SK-N-SH treated with all-trans-retinoic acid at 6 μM for 48 hours (cell line): ENCODE measurements around the gene MFNG.

ENCODE experiments used
- ATAC-seq: fragments of 200-7000 bp; cut with Tn5 transposase; 3 replicates; pipeline ENCODE4 v1.9.1; 2020; ENCODE audit warnings: mild to moderate bottlenecking, moderate library complexity
- ARNTL ChIP-seq: fragments of 450-650 bp; formaldehyde crosslinking; IDR thresholded peaks from 2 replicates; pipeline ENCODE4 v1.5.0; 2020; ENCODE audit warnings: low read depth, mild to moderate bottlenecking, moderate library complexity, borderline replicate concordance
- BACH2 ChIP-seq: fragments of 250-450 bp; sonication (Bioruptor Pico); IDR thresholded peaks from 2 replicates; pipeline ENCODE4 v1.9.0; 2021; ENCODE audit warnings: mild to moderate bottlenecking, borderline replicate concordance
- CREB5 ChIP-seq: fragments of 250-450 bp; sonication (Bioruptor Pico); IDR thresholded peaks from 2 replicates; pipeline ENCODE4 v1.5.1; 2020; ENCODE audit warnings: low read depth, mild to moderate bottlenecking, moderate library complexity
- CSDC2 ChIP-seq: fragments of 250-450 bp; sonication (Bioruptor Pico); IDR thresholded peaks from 2 replicates; pipeline ENCODE4 v1.5.0; 2020; ENCODE audit warnings: mild to moderate bottlenecking, moderate library complexity
- CSRNP3 ChIP-seq: fragments of 250-450 bp; sonication (Bioruptor Pico); IDR thresholded peaks from 2 replicates; pipeline ENCODE4 v1.5.1; 2021; ENCODE audit warnings: mild to moderate bottlenecking, moderate library complexity
- ESRRG ChIP-seq: fragments of 250-450 bp; sonication (Bioruptor Pico); IDR thresholded peaks from 2 replicates; pipeline ENCODE4 v1.6.1; 2021; ENCODE audit warnings: mild to moderate bottlenecking
- GLIS3 ChIP-seq: fragments of 250-450 bp; sonication (Bioruptor Pico); IDR thresholded peaks from 2 replicates; pipeline ENCODE4 v1.5.0; 2020; ENCODE audit warnings: mild to moderate bottlenecking, moderate library complexity
- OSR1 ChIP-seq: fragments of 250-450 bp; sonication (Bioruptor Pico); IDR thresholded peaks from 2 replicates; pipeline ENCODE4 v1.8.0; 2022; ENCODE audit warnings: moderate library complexity, mild to moderate bottlenecking, inconsistent platforms
- PATZ1 ChIP-seq: fragments of 250-450 bp; sonication (Bioruptor Pico); IDR thresholded peaks from 2 replicates; pipeline ENCODE4 v1.8.0; 2020; ENCODE audit warnings: mild to moderate bottlenecking, moderate library complexity, borderline replicate concordance
- POU6F1 ChIP-seq: fragments of 250-450 bp; sonication (Bioruptor Pico); IDR thresholded peaks from 2 replicates; pipeline ENCODE4 v1.8.0; 2021; ENCODE audit warnings: low read depth, mild to moderate bottlenecking, moderate library complexity, borderline replicate concordance
- PPARA ChIP-seq: fragments of 250-450 bp; sonication (Bioruptor Pico); IDR thresholded peaks from 2 replicates; pipeline ENCODE4 v1.5.0; 2020; ENCODE audit warnings: mild to moderate bottlenecking, borderline replicate concordance
- RARB ChIP-seq: fragments of 250-450 bp; sonication (Bioruptor Pico); IDR thresholded peaks from 2 replicates; pipeline ENCODE4 v1.8.0; 2021; ENCODE audit warnings: mild to moderate bottlenecking, moderate library complexity
- SNAI2 ChIP-seq: fragments of 250-450 bp; sonication (Bioruptor Pico); IDR thresholded peaks from 2 replicates; pipeline ENCODE4 v1.5.0; 2020; ENCODE audit warnings: mild to moderate bottlenecking, moderate library complexity
- TCF4 ChIP-seq: fragments of 250-450 bp; sonication (Bioruptor Pico); IDR thresholded peaks from 2 replicates; pipeline ENCODE4 v1.8.0; 2021; ENCODE audit warnings: mild to moderate bottlenecking, moderate library complexity, borderline replicate concordance
- TOX ChIP-seq: fragments of 250-450 bp; sonication (Bioruptor Pico); IDR thresholded peaks from 2 replicates; pipeline ENCODE4 v1.8.0; 2021; ENCODE audit warnings: mild to moderate bottlenecking, moderate library complexity, borderline replicate concordance
- TSHZ2 ChIP-seq: fragments of 250-450 bp; sonication (Bioruptor Pico); IDR thresholded peaks from 2 replicates; pipeline ENCODE4 v1.5.0; 2020; ENCODE audit warnings: mild to moderate bottlenecking, moderate library complexity
- ZC3H10 ChIP-seq: fragments of 250-450 bp; sonication (Bioruptor Pico); IDR thresholded peaks from 2 replicates; pipeline ENCODE4 v1.5.1; 2021; ENCODE audit warnings: mild to moderate bottlenecking, moderate library complexity
- ZFP3 ChIP-seq: fragments of 250-450 bp; sonication (Bioruptor Pico); IDR thresholded peaks from 2 replicates; pipeline ENCODE4 v1.5.0; 2020; ENCODE audit warnings: mild to moderate bottlenecking, moderate library complexity
- ZFP30 ChIP-seq: fragments of 450-650 bp; formaldehyde crosslinking; IDR thresholded peaks from 2 replicates; pipeline ENCODE4 v1.5.0; 2022; ENCODE audit warnings: mild to moderate bottlenecking, moderate library complexity
- ZNF565 ChIP-seq: fragments of 450-650 bp; formaldehyde crosslinking; conservative IDR thresholded peaks from 2 replicates; pipeline ENCODE4 v1.5.0; 2020; ENCODE audit warnings: low read depth, mild to moderate bottlenecking, moderate library complexity
- ZNF8 ChIP-seq: fragments of 450-650 bp; formaldehyde crosslinking; IDR thresholded peaks from 2 replicates; pipeline ENCODE4 v1.5.0; 2020; ENCODE audit warnings: mild to moderate bottlenecking, moderate library complexity

The MFNG gene

GRCh38 chr22:37427135-37427710, 59.0 kb downstream of the MFNG start, which contains the start of gene ELFN2:
Gene ELFN2 (minus strand): TSS chr22:37427479. CDS start chr22:37375534, 51,945 bp downstream.
- TF ChIP-seq RARB: no peak
- no peak for TF ChIP-seq CSRNP3
- no peak for TF ChIP-seq TSHZ2 (CRISPR knock-in tag)
- no peak for TF ChIP-seq PATZ1
- no peak for TF ChIP-seq POU6F1 (CRISPR knock-in tag)
- TF ChIP-seq PPARA (CRISPR knock-in tag): no peak
- TF ChIP-seq TCF4: no peak
- TF ChIP-seq ZFP30 (CRISPR knock-in tag): no peak
- TF ChIP-seq GLIS3 (CRISPR knock-in tag): no peak
- TF ChIP-seq BACH2 (CRISPR knock-in tag): no peak
- no peak for TF ChIP-seq ZC3H10 (CRISPR knock-in tag)
- ATAC-seq: peak; percentile 39

GRCh38 chr22:37426706-37427134, 59.5 kb downstream of the MFNG start:
- peak; percentile 33; the same call in 2 of the 3 replicates for ATAC-seq
- TF ChIP-seq ESRRG (no peak), ZFP30 (CRISPR knock-in tag) (no peak), RARB (no peak)

GRCh38 chr22:37425800-37426705, 60.1 kb downstream of the MFNG start:
- ATAC-seq: peak; percentile 16
- TF ChIP-seq ZNF565 (no peak), RARB (no peak), ZFP3 (CRISPR knock-in tag) (no peak), CSRNP3 (no peak), PATZ1 (no peak), POU6F1 (CRISPR knock-in tag) (no peak), TCF4 (no peak), SNAI2 (CRISPR knock-in tag) (no peak), BACH2 (CRISPR knock-in tag) (no peak), OSR1 (CRISPR knock-in tag) (no peak), TOX (CRISPR knock-in tag) (no peak), ARNTL (no peak), ESRRG (no peak), ZFP30 (CRISPR knock-in tag) (no peak), CSDC2 (CRISPR knock-in tag) (no peak), ZNF8 (no peak), CREB5 (CRISPR knock-in tag) (no peak), PPARA (CRISPR knock-in tag) (no peak)
